ENCODE data around the gene DNAJB4. TPM values are rescaled to one million over a fixed set of nuclear protein-coding genes. Genes with fewer than 3 reads are reported as not detected.

Gene DNAJB4
- total and polyA plus RNA-seq, 2 experiments from 2014 or later: 12.4 to 12.9 TPM

- peak overlapping the region; percentile 21; the same call in 1 of the 2 replicates for H3K27ac ChIP-seq (ENCODE audit: low read depth)
- H3K4me3 Mint-ChIP-seq: peak overlapping the region; percentile 69; the same call in 2 of the 3 replicates
- peaks cover 22% of the 10 kb centered on the region for H3K4me1 Mint-ChIP-seq
- H3K27me3 Mint-ChIP-seq (ENCODE audit: insufficient read depth, low read depth, poor library complexity): peaks cover 5% of the 10 kb centered on the region
- no peak overlapping the region for H3K27ac Mint-ChIP-seq
- H3K4me2 ChIP-seq: peak overlapping the region; percentile 55; the same call in 1 of the 2 replicates
- peaks cover 2% of the 10 kb centered on the region; the same call in 1 of the 3 replicates for H3K9me3 Mint-ChIP-seq
- peaks cover 22% of the 10 kb centered on the region for H3K4me1 ChIP-seq (ENCODE audit: insufficient read depth)
- no peak overlapping the region for H2AFZ ChIP-seq
- no peak for DNase-seq (ENCODE audit: low spot score)
- TF ChIP-seq ZNF114 (CRISPR knock-in tag; IDR thresholded peaks at IDR 0.05) (no peak), ETS1 (IDR thresholded peaks at IDR 0.05) (no peak)
- H3K36me3 Mint-ChIP-seq (ENCODE audit: low read depth): no peaks in the 10 kb centered on the region
- H3K4me3 ChIP-seq: peak overlapping the region; percentile 42
- H3K36me3 ChIP-seq (ENCODE audit: insufficient read depth): no peaks in the 10 kb centered on the region
- no peaks in the 10 kb centered on the region for H3K27me3 ChIP-seq (ENCODE audit: insufficient read depth)
- no peaks in the 10 kb centered on the region for H4K20me1 ChIP-seq (replicated peaks; ENCODE audit: insufficient read depth)
- H3K9me2 ChIP-seq (ENCODE audit: insufficient read depth): no peaks in the 10 kb centered on the region
- no peaks in the 10 kb centered on the region for H3F3A ChIP-seq (replicated peaks; ENCODE audit: low read depth)
- ATAC-seq: no peak
- no peaks in the 10 kb centered on the region for H3K79me2 ChIP-seq (replicated peaks; ENCODE audit: insufficient read depth)
Measured at GRCh38 chr1:78005755-78006154, 1.0 kb downstream of the DNAJB4 start.

GRCh38 chr1:78006521-78006920, 1.8 kb downstream of the DNAJB4 start:
- H3K27me3 ChIP-seq (ENCODE audit: insufficient read depth): no peaks in the 10 kb centered on the region
- peaks cover 22% of the 10 kb centered on the region for H3K4me1 ChIP-seq (ENCODE audit: insufficient read depth)
- ATAC-seq (no peak), DNase-seq (ENCODE audit: low spot score) (no peak)
- no peaks in the 10 kb centered on the region for H3F3A ChIP-seq (replicated peaks; ENCODE audit: low read depth)
- no peak overlapping the region for H3K27ac Mint-ChIP-seq
- no peaks in the 10 kb centered on the region for H3K79me2 ChIP-seq (replicated peaks; ENCODE audit: insufficient read depth)
- no peak overlapping the region for H3K4me3 ChIP-seq
- peaks cover 5% of the 10 kb centered on the region for H3K27me3 Mint-ChIP-seq (ENCODE audit: insufficient read depth, low read depth, poor library complexity)
- H3K9me2 ChIP-seq (ENCODE audit: insufficient read depth): no peaks in the 10 kb centered on the region
- 0 out of 3 replicates have a peak overlapping the region, but pooled peaks have one; percentile 21 for H3K4me3 Mint-ChIP-seq
- no peak overlapping the region for H3K4me2 ChIP-seq
- no peak overlapping the region for H2AFZ ChIP-seq
- no peaks in the 10 kb centered on the region for H3K36me3 ChIP-seq (ENCODE audit: insufficient read depth)
- H4K20me1 ChIP-seq (replicated peaks; ENCODE audit: insufficient read depth): no peaks in the 10 kb centered on the region
- no peak overlapping the region for H3K27ac ChIP-seq (ENCODE audit: low read depth)
- peaks cover 22% of the 10 kb centered on the region for H3K4me1 Mint-ChIP-seq
- TF ChIP-seq CTCF (conservative IDR thresholded peaks at IDR 0.05; ENCODE audit: low read depth in 2 of 2) (no peak), ETS1 (IDR thresholded peaks at IDR 0.05) (no peak), CREB1 (CRISPR knock-in tag; IDR thresholded peaks at IDR 0.05; ENCODE audit: low read depth) (no peak), REST (IDR thresholded peaks at IDR 0.05; ENCODE audit: unreplicated experiment) (no peak), EZH2 (IDR thresholded peaks at IDR 0.05; ENCODE audit: low read depth, unreplicated experiment) (no peak)
- peaks cover 2% of the 10 kb centered on the region; the same call in 1 of the 3 replicates for H3K9me3 Mint-ChIP-seq
- no peaks in the 10 kb centered on the region for H3K36me3 Mint-ChIP-seq (ENCODE audit: low read depth)

All from GM23338 (cell line).